GM23248 (cell line): ENCODE data around the gene NCOA6.

Source experiments
- EZH2 ChIP-seq: fragments of 200-600 bp; sonication (generic); IDR thresholded peaks from 2 replicates; pipeline ENCODE4 v1.6.1; 2018; ENCODE audit warnings: antibody characterized with exemption, mild to moderate bottlenecking; ENCODE audit not compliant: insufficient read depth, poor library complexity, severe bottlenecking
- EZH2phosphoT487 ChIP-seq: fragments of 200-600 bp; sonication (generic); IDR thresholded peaks from 2 replicates; pipeline ENCODE4 v1.6.1; 2018; ENCODE audit warnings: antibody characterized with exemption, moderate library complexity, mild to moderate bottlenecking, low read depth; ENCODE audit not compliant: insufficient read depth

DNA sequence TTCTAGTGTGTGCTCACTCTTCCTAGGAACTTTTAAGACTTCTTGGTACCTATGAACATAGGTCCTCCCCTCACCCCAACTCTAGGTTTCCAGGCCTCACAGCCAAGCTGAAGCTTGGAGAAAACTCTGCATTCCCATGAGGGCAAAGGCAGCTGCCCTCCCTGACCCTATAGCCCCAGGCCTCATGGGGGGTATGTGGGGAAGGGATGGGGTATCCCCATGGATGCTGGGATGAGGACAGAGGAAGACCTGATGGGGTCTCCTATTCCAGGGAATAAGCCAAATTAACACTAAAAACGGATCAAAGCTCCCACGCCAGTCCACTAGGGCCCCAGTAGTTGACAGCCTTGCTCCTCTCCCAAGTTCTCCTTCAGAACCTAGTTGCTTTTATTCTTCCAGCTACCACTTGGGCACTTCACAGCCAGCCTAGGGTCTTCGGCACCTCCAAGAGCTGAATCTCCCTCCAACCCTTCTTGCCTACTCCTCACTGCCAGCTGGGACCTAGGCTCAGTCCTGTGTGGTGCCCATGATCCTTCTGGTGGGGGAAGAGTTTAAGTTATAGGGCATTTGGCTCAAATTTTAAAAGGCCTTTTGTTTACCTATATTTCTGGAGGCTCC, 113.5 kb downstream of the NCOA6 start:
- TF ChIP-seq EZH2 (no peak), EZH2phosphoT487 (no peak)
